ENCODE measurements around the gene CHMP4A.
A peak's percentile ranks its signal among the peaks of the same experiment; 100 is the strongest.

CHMP4A gene

GRCh38 chr14:24172871-24173281, 40.4 kb downstream of the CHMP4A start:
- H3K4me3 ChIP-seq (replicated peaks in 1 of 2; ENCODE audit: low read depth in 2 of 2, low read length in 2 of 2), result peak overlapping the region in 1 of 2 donors; percentile 3
- no peak for DNase-seq (ENCODE audit: low read depth in 2 of 2)
- no peak for TF ChIP-seq CTCF (IDR thresholded peaks at IDR 0.05; ENCODE audit: low read depth, low read length)

- no peak for DNase-seq (ENCODE audit: low read depth in 2 of 2)
- TF ChIP-seq CTCF (IDR thresholded peaks at IDR 0.05; ENCODE audit: low read depth, low read length), result no peak
- peak overlapping the region in 1 of 2 donors; percentile 44 for H3K4me3 ChIP-seq (replicated peaks in 1 of 2; ENCODE audit: low read depth in 2 of 2, low read length in 2 of 2)
Observed at GRCh38 chr14:24172261-24172860, 40.9 kb downstream of the CHMP4A start.

- peak within 1 kb of the TSS in 1 of 2 donors; percentile 44 for H3K4me3 ChIP-seq (replicated peaks in 1 of 2; ENCODE audit: low read depth in 2 of 2, low read length in 2 of 2)
- no peak for TF ChIP-seq CTCF (IDR thresholded peaks at IDR 0.05; ENCODE audit: low read depth, low read length)
- peak in 1 of 2 donors; percentile 88 for DNase-seq (ENCODE audit: low read depth in 2 of 2)
Observed at GRCh38 chr14:24171422-24172260, 41.6 kb downstream of the CHMP4A start, which contains the start of gene REC8. Gene REC8, plus strand, starts transcription at chr14:24172080. Its CDS starts 473 bp downstream, at chr14:24172553.

- no peak for DNase-seq (ENCODE audit: low read depth in 2 of 2)
- no peak for TF ChIP-seq CTCF (IDR thresholded peaks at IDR 0.05; ENCODE audit: low read depth, low read length)
- H3K4me3 ChIP-seq (replicated peaks in 1 of 2; ENCODE audit: low read depth in 2 of 2, low read length in 2 of 2), result no peak overlapping the region
Observed at GRCh38 chr14:24167469-24168114, 45.7 kb downstream of the CHMP4A start.

DNA sequence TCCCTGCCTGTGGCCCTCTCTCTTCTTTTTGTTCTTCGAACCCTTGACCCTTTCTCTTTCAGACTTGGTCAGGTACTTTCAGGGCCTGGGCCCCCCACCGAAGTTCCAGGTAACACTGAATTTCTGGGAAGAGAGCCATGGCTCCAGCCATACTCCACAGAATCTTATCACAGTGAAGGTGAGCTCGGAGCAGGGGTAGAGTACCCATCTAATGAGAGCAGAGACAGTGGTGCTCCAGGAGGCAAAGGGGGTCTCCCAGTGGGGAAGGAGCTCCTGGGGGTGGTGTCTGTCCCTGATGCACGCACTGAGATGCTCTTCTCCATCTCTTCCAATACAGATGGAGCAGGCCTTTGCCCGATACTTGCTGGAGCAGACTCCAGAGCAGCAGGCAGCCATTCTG, 47.5 kb downstream of the CHMP4A start:
- TF ChIP-seq CTCF (IDR thresholded peaks at IDR 0.05; ENCODE audit: low read depth, low read length), result no peak
- no peak for DNase-seq (ENCODE audit: low read depth in 2 of 2)
- H3K4me3 ChIP-seq (replicated peaks in 1 of 2; ENCODE audit: low read depth in 2 of 2, low read length in 2 of 2), result no peak overlapping the region

- H3K4me3 ChIP-seq (replicated peaks in 1 of 2; ENCODE audit: low read depth in 2 of 2, low read length in 2 of 2), result no peak overlapping the region
- TF ChIP-seq CTCF (IDR thresholded peaks at IDR 0.05; ENCODE audit: low read depth, low read length), result no peak
- DNase-seq (ENCODE audit: low read depth in 2 of 2), result no peak
Observed at GRCh38 chr14:24164518-24164991, 48.7 kb downstream of the CHMP4A start.
